ENCODE results near the gene DUS3L. TPM values are rescaled to one million over a fixed set of nuclear protein-coding genes. Genes with fewer than 3 reads are reported as not detected.

DUS3L gene
- total RNA-seq, 1 experiment from 2014 or later: 67.0 TPM

DNA sequence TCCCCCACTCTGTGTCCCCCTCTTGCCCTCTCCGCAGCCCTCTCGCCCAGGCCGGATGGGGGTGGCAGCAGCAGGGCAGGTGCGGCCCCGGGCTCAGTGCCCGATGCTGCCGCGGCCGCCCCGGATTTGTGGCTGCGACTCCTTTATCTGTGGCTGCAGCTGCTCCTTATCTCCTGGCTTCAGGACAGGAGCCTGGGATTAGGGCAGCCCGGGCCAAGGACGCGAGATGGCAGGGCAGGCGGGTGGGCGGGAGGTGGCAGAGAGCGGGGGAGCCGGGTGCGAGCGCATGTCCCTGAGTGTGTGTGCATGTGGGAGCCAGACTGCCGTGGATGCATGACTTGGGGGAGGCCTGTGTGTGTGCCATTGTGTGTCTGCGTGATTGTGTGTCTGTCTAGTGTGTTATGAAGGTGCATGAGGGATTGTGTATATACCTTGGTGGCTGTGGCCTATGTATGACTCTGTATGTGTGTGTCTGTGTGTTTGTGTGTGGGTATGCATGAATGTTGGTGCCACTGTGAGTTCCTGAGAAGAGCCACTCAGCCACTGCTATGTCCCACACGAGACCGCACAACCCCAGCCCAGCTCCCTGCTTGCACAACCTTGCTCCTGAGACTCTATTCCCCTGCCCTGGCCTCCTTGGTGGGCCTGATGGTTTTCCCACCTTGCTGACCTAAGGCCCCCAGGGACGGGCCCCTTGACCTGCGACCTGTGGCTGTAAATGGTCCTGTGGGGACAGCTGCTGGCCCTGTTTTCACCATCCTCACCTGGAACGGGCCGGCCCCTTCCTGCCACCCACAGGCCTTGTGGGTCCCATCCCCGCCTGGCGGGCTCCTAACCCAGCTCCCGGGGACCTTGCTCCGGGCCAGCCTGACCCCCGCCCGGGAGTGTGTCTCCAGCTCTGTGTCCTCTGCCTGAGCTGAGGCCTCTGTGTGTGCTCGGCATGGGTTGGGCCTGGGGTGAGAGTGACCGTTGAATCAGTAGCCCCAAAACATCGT, 8.6 kb upstream of the DUS3L start:
- Histone ChIP-seq H3K4me1 (ENCODE audit: insufficient read depth, low read length) (no peaks in the 10 kb centered on the region), H2BK20ac (ENCODE audit: low read depth, low read length, poor library complexity, severe bottlenecking) (no peak overlapping the region), H3K27me3 (ENCODE audit: insufficient read depth, low read length) (no peaks in the 10 kb centered on the region), H3K4ac (ENCODE audit: low read depth, low read length) (no peak overlapping the region), H3K23me2 (ENCODE audit: insufficient read length, low read depth, low read length, poor library complexity, severe bottlenecking) (peaks cover 5% of the 10 kb centered on the region), H4K8ac (replicated peaks; ENCODE audit: insufficient read length, low read depth, low read length) (no peak overlapping the region), H3K79me2 (ENCODE audit: insufficient read depth, low read length) (no peaks in the 10 kb centered on the region), H2AFZ (ENCODE audit: low read length) (no peak overlapping the region), H4K5ac (ENCODE audit: insufficient read length, low read depth, low read length) (no peak overlapping the region), H3K14ac (ENCODE audit: insufficient read depth, low read length) (no peak overlapping the region), H2BK15ac (ENCODE audit: low read depth, low read length) (no peak overlapping the region), H3T11ph (ENCODE audit: low read length) (no peak overlapping the region), H3K23ac (ENCODE audit: insufficient read length, low read depth, low read length) (no peak overlapping the region), H3K79me1 (ENCODE audit: insufficient read depth, low read depth, low read length, poor library complexity, severe bottlenecking) (no peaks in the 10 kb centered on the region), H3K18ac (ENCODE audit: insufficient read length, low read depth, low read length) (no peak overlapping the region), H3K9ac (ENCODE audit: extremely low read depth, insufficient read length, low read length) (no peak overlapping the region), H3K56ac (ENCODE audit: insufficient read length, low read depth, low read length) (no peak overlapping the region), H2AK5ac (ENCODE audit: insufficient read length, low read length) (no peak overlapping the region), H2BK120ac (ENCODE audit: low read depth, low read length, poor library complexity, severe bottlenecking) (no peak overlapping the region), H3K27ac (ENCODE audit: insufficient read length, low read depth, low read length) (no peak overlapping the region), H3K9me3 (ENCODE audit: control insufficient read depth, low read depth, low read length) (no peaks in the 10 kb centered on the region), H3K4me2 (ENCODE audit: insufficient read depth, insufficient read length, low read length) (no peak overlapping the region), H4K20me1 (ENCODE audit: control insufficient read depth, insufficient read depth, insufficient read length) (no peaks in the 10 kb centered on the region), H2BK5ac (ENCODE audit: insufficient read length, low read length) (no peak overlapping the region), H4K91ac (ENCODE audit: insufficient read length, low read depth, low read length) (no peak overlapping the region), H2BK12ac (ENCODE audit: insufficient read length, low read depth, low read length) (no peak overlapping the region)
- Mint-ChIP-seq H3K4me3 (no peak overlapping the region), H3K27me3 (ENCODE audit: low read depth) (peaks cover 44% of the 10 kb centered on the region), H3K4me1 (peaks cover 6 to 17% of the 10 kb centered on the region in 2 experiments), H3K36me3 (ENCODE audit: insufficient read depth in 1 of 3, low read depth in 3 of 3) (peaks cover 0 to 4% (median 0%) of the 10 kb centered on the region in 3 experiments; a peak in 2 of 7 replicates), H3K9me3 (peaks cover 0 to 4% of the 10 kb centered on the region in 2 experiments; a peak in 3 of 5 replicates), H3K27ac (no peak overlapping the region)
- no peak for DNase-seq
- TF ChIP-seq, protein P1, sequence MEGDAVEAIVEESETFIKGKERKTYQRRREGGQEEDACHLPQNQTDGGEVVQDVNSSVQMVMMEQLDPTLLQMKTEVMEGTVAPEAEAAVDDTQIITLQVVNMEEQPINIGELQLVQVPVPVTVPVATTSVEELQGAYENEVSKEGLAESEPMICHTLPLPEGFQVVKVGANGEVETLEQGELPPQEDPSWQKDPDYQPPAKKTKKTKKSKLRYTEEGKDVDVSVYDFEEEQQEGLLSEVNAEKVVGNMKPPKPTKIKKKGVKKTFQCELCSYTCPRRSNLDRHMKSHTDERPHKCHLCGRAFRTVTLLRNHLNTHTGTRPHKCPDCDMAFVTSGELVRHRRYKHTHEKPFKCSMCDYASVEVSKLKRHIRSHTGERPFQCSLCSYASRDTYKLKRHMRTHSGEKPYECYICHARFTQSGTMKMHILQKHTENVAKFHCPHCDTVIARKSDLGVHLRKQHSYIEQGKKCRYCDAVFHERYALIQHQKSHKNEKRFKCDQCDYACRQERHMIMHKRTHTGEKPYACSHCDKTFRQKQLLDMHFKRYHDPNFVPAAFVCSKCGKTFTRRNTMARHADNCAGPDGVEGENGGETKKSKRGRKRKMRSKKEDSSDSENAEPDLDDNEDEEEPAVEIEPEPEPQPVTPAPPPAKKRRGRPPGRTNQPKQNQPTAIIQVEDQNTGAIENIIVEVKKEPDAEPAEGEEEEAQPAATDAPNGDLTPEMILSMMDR (conservative IDR thresholded peaks at IDR 0.05): no peak
- WGBS (ENCODE audit: extremely low coverage, insufficient read length, low lambda C conversion rate): no CpG with 5 or more reads among the region's 37 CpGs
